HepG2 (cell line): ENCODE results near the gene RINL. TPM values are rescaled to one million over a fixed set of nuclear protein-coding genes. Genes with fewer than 3 reads are reported as not detected.

Experiments
- BCL6 ChIP-seq: IDR thresholded peaks from 2 replicates; pipeline ENCODE4 v1.6.1; 2016; ENCODE audit warnings: missing genetic modification reagents, missing compliant biosample characterization
- KLF12 ChIP-seq: sonication (generic); formaldehyde crosslinking; IDR thresholded peaks from 2 replicates; pipeline ENCODE4 v1.4.0; 2020; ENCODE audit warnings: missing genetic modification reagents, borderline replicate concordance
- NAIF1 ChIP-seq: sonication (generic); formaldehyde crosslinking; IDR thresholded peaks from 2 replicates; pipeline ENCODE4 v1.5.0; 2020; ENCODE audit warnings: mild to moderate bottlenecking, missing genetic modification reagents, borderline replicate concordance
- NCOR1 ChIP-seq: fragments of 200-600 bp; sonication (generic); IDR thresholded peaks from 2 replicates; pipeline ENCODE4 v1.7.0; 2017; ENCODE audit warnings: antibody characterized with exemption, low read length, borderline replicate concordance
- NRL ChIP-seq: sonication (generic); formaldehyde crosslinking; IDR thresholded peaks from 2 replicates; pipeline ENCODE4 v1.5.0; 2020; ENCODE audit warnings: missing genetic modification reagents, mild to moderate bottlenecking, moderate library complexity, borderline replicate concordance
- SOX13 ChIP-seq, 3 experiments: fragments of 450-650 bp in 1 of 3; sonication (generic) in 1 of 3; formaldehyde crosslinking in 1 of 3; IDR thresholded peaks in 2 of 3; conservative IDR thresholded peaks in 1 of 3; 2 replicates each; pipeline versions ENCODE4 v1.5.0 to v1.6.1; 2016 to 2020; ENCODE audit warnings: antibody characterized with exemption in 1 of 3, mild to moderate bottlenecking in 1 of 3, missing compliant biosample characterization in 1 of 3, missing genetic modification reagents in 1 of 3, moderate library complexity in 1 of 3
- SP4 ChIP-seq: sonication (generic); formaldehyde crosslinking; IDR thresholded peaks from 2 replicates; pipeline ENCODE4 v1.8.1; 2023; ENCODE audit warnings: mild to moderate bottlenecking, missing genetic modification reagents
- TAF1 ChIP-seq: sonication (generic); formaldehyde crosslinking; IDR thresholded peaks from 2 replicates; pipeline ENCODE4 v1.4.0; 2020; ENCODE audit warnings: missing genetic modification reagents
- U2AF1 ChIP-seq: fragments of 200-400 bp; formaldehyde crosslinking; optimal IDR thresholded peaks from 2 replicates; pipeline ENCODE3; 2017; ENCODE audit warnings: mild to moderate bottlenecking, low read depth, low read length
- ZBTB7B ChIP-seq: sonication (generic); formaldehyde crosslinking; IDR thresholded peaks from 2 replicates; pipeline ENCODE4 v1.4.0; 2020; ENCODE audit warnings: missing genetic modification reagents
- ZC3H4 ChIP-seq: sonication (generic); formaldehyde crosslinking; IDR thresholded peaks from 2 replicates; pipeline ENCODE4 v1.4.0; 2020; ENCODE audit warnings: missing genetic modification reagents, borderline replicate concordance
- ZNF230 ChIP-seq: sonication (generic); formaldehyde crosslinking; IDR thresholded peaks from 2 replicates; pipeline ENCODE4 v1.4.0; 2020; ENCODE audit warnings: mild to moderate bottlenecking, missing genetic modification reagents
- ZNF234 ChIP-seq: sonication (generic); formaldehyde crosslinking; conservative IDR thresholded peaks from 2 replicates; pipeline ENCODE4 v1.5.1; 2020; ENCODE audit warnings: mild to moderate bottlenecking, missing genetic modification reagents
- ZNF256 ChIP-seq: sonication (generic); formaldehyde crosslinking; conservative IDR thresholded peaks from 2 replicates; pipeline ENCODE4 v1.4.0; 2020; ENCODE audit warnings: missing genetic modification reagents
- ZNF264 ChIP-seq: sonication (generic); formaldehyde crosslinking; IDR thresholded peaks from 2 replicates; pipeline ENCODE4 v1.4.0; 2020; ENCODE audit warnings: missing genetic modification reagents
- ZNF292 ChIP-seq: sonication (generic); formaldehyde crosslinking; IDR thresholded peaks from 2 replicates; pipeline ENCODE4 v1.8.1; 2022; ENCODE audit warnings: mild to moderate bottlenecking, low read depth, missing genetic modification reagents, borderline replicate concordance
- ZNF30 ChIP-seq: sonication (generic); formaldehyde crosslinking; IDR thresholded peaks from 2 replicates; pipeline ENCODE4 v1.5.0; 2020; ENCODE audit warnings: mild to moderate bottlenecking, missing genetic modification reagents
- ZNF605 ChIP-seq: sonication (generic); formaldehyde crosslinking; IDR thresholded peaks from 2 replicates; pipeline ENCODE4 v1.8.0; 2022; ENCODE audit warnings: mild to moderate bottlenecking, missing genetic modification reagents
- ZNF670 ChIP-seq: sonication (generic); formaldehyde crosslinking; IDR thresholded peaks from 2 replicates; pipeline ENCODE4 v1.8.0; 2022; ENCODE audit warnings: mild to moderate bottlenecking, missing genetic modification reagents, borderline replicate concordance
- ZNF7 ChIP-seq: IDR thresholded peaks from 2 replicates; pipeline ENCODE4 v1.6.1; 2016; ENCODE audit warnings: missing biosample characterization, missing genetic modification reagents
- polyA plus RNA-seq, 8 experiments: library from polyadenylated mRNA; depleted of rRNA in 3 of 8; stranded (reverse) in 7 of 8; unstranded in 1 of 8; fragments of >200 nt; fragmentation: Illumina TruSeq in 4 of 8; extraction: Trizol in 4 of 8; gene quantifications; 2 replicates each; pipeline versions ENCODE4 v1.2.1 to v1.2.3, GENCODE V29; 2011 to 2016; ENCODE audit warnings: low read depth in 4 of 8, missing spikeins in 1 of 8, mixed read lengths in 1 of 8; ENCODE audit not compliant: insufficient read depth in 1 of 8
- total RNA-seq, 5 experiments: library from RNA; depleted of rRNA; stranded (reverse); fragments of >200 nt; fragmentation: Illumina TruSeq; extraction: Trizol; gene quantifications; 2 replicates each; pipeline ENCODE4 v1.2.3, GENCODE V29; 2016; ENCODE audit warnings: low read depth in 1 of 5
- TF ChIP-seq, protein P1 (sequence below): sonication (generic); formaldehyde crosslinking; IDR thresholded peaks from 2 replicates; pipeline ENCODE4 v1.9.0; 2022; ENCODE audit warnings: missing genetic modification reagents, mild to moderate bottlenecking, borderline replicate concordance
- TF ChIP-seq, protein P2 (sequence below): sonication (generic); formaldehyde crosslinking; IDR thresholded peaks from 2 replicates; pipeline ENCODE4 v1.4.0; 2020; ENCODE audit warnings: missing genetic modification reagents, borderline replicate concordance
- TF ChIP-seq, protein P3 (sequence below): sonication (generic); formaldehyde crosslinking; IDR thresholded peaks from 2 replicates; pipeline ENCODE4 v1.5.1; 2020; ENCODE audit warnings: missing genetic modification reagents, mild to moderate bottlenecking, borderline replicate concordance

The RINL gene
- total and polyA plus RNA-seq, 2 of the 13 experiments (the other 11 are each of a cell fraction or from before 2014, with no cell fraction given), result 11.4 to 18.0 TPM

DNA sequence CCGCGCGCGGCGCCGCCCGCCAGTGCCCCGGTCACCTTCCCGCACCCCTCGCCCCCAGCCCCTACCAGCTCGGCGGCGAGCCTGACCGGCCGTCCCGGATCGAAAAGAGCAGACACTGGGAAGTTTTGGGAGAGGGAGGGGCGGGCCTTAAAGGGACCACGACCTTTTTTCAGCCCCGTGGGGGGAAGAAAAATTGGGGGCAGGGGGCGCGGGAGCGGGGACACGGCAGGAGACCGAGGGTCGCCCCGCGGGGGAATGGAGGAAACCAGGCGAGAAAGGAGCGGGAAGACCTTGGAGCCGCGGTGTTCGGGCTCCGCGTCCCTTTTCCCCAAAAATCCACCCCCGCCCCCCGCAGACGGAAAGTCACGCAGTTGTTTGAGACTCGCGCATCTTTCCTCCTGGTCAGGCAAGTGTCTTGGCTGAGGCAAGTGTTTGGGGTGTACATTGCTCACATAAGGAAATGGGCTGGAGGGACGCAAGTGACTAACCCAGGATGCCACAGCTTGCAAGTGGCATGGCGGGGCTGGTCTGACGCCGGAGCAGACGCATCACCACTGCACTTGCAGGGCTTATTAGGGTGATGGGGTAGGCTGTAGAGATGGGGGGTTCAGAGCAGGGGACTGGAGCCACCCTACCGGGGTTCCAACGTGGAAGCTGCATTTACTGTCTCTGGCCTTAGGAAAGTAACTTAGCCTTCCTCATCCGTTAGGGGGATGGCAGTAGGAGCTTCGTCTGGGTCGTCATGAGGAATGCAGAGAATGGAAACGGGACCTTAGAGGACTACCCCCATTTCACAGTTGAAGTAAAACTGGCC, 25.6 kb downstream of the RINL start (continued):
- TF ChIP-seq NAIF1 (no peak), ZNF234 (CRISPR knock-in tag) (no peak), BCL6 (CRISPR knock-in tag) (no peak), SOX13 (IDR thresholded peaks at IDR 0.05) (no peak), SOX13 (CRISPR knock-in tag; conservative IDR thresholded peaks at IDR 0.05 in 1 of 2, IDR thresholded peaks at IDR 0.05 in 1 of 2) (no peak), ZNF7 (CRISPR knock-in tag) (no peak), ZNF30 (peak; percentile 46; the same call in 1 of the 2 replicates), KLF12 (CRISPR knock-in tag) (peak; percentile 5; the same call in 1 of the 2 replicates), ZNF256 (CRISPR knock-in tag) (0 out of 2 replicates have a peak, but pooled peaks have one; percentile 42), ZNF670 (CRISPR knock-in tag) (no peak), ZC3H4 (CRISPR knock-in tag) (no peak), ZNF292 (CRISPR knock-in tag) (no peak), ZNF230 (no peak), NCOR1 (no peak), NRL (CRISPR knock-in tag) (peak; percentile 52; the same call in 1 of the 2 replicates), U2AF1 (no peak), SP4 (CRISPR knock-in tag) (0 out of 2 replicates have a peak, but pooled peaks have one; percentile 29), ZBTB7B (CRISPR knock-in tag) (no peak), TAF1 (CRISPR knock-in tag) (peak; percentile 57), ZNF605 (CRISPR knock-in tag) (0 out of 2 replicates have a peak, but pooled peaks have one; percentile 16), ZNF264 (0 out of 2 replicates have a peak, but pooled peaks have one; percentile 58)
- TF ChIP-seq, protein P1, sequence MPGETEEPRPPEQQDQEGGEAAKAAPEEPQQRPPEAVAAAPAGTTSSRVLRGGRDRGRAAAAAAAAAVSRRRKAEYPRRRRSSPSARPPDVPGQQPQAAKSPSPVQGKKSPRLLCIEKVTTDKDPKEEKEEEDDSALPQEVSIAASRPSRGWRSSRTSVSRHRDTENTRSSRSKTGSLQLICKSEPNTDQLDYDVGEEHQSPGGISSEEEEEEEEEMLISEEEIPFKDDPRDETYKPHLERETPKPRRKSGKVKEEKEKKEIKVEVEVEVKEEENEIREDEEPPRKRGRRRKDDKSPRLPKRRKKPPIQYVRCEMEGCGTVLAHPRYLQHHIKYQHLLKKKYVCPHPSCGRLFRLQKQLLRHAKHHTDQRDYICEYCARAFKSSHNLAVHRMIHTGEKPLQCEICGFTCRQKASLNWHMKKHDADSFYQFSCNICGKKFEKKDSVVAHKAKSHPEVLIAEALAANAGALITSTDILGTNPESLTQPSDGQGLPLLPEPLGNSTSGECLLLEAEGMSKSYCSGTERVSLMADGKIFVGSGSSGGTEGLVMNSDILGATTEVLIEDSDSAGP (CRISPR knock-in tag), result peak; percentile 99
- TF ChIP-seq, protein P2, sequence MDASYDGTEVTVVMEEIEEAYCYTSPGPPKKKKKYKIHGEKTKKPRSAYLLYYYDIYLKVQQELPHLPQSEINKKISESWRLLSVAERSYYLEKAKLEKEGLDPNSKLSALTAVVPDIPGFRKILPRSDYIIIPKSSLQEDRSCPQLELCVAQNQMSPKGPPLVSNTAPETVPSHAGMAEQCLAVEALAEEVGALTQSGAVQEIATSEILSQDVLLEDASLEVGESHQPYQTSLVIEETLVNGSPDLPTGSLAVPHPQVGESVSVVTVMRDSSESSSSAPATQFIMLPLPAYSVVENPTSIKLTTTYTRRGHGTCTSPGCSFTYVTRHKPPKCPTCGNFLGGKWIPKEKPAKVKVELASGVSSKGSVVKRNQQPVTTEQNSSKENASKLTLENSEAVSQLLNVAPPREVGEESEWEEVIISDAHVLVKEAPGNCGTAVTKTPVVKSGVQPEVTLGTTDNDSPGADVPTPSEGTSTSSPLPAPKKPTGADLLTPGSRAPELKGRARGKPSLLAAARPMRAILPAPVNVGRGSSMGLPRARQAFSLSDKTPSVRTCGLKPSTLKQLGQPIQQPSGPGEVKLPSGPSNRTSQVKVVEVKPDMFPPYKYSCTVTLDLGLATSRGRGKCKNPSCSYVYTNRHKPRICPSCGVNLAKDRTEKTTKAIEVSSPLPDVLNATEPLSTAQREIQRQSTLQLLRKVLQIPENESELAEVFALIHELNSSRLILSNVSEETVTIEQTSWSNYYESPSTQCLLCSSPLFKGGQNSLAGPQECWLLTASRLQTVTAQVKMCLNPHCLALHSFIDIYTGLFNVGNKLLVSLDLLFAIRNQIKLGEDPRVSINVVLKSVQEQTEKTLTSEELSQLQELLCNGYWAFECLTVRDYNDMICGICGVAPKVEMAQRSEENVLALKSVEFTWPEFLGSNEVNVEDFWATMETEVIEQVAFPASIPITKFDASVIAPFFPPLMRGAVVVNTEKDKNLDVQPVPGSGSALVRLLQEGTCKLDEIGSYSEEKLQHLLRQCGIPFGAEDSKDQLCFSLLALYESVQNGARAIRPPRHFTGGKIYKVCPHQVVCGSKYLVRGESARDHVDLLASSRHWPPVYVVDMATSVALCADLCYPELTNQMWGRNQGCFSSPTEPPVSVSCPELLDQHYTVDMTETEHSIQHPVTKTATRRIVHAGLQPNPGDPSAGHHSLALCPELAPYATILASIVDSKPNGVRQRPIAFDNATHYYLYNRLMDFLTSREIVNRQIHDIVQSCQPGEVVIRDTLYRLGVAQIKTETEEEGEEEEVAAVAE (CRISPR knock-in tag), result 0 out of 2 replicates have a peak, but pooled peaks have one; percentile 34
- TF ChIP-seq, protein P3, sequence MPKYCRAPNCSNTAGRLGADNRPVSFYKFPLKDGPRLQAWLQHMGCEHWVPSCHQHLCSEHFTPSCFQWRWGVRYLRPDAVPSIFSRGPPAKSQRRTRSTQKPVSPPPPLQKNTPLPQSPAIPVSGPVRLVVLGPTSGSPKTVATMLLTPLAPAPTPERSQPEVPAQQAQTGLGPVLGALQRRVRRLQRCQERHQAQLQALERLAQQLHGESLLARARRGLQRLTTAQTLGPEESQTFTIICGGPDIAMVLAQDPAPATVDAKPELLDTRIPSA (CRISPR knock-in tag), result no peak
